Lower lobe of right lung (tissue), 2 donors: ENCODE measurements around the gene ART4. TPM values are rescaled to one million over a fixed set of nuclear protein-coding genes. Genes with fewer than 3 reads are reported as not detected.

ENCODE experiments used
- ATAC-seq, 2 donors: fragments of 200-7000 bp; cut with Tn5 transposase; one replicate each; pipeline ENCODE4 v1.9.1; 2020 to 2022; ENCODE audit warnings: mild to moderate bottlenecking in 2 of 2, moderate library complexity in 2 of 2
- DNase-seq: peaks from one replicate; pipeline ENCODE4 v3.0.0-alpha.2; 2020
- H3K27ac ChIP-seq: fragments of 200-600 bp; one replicate; pipeline ENCODE4 v1.8.0; 2022
- H3K27me3 ChIP-seq: fragments of 200-600 bp; one replicate; pipeline ENCODE4 v1.8.0; 2022; ENCODE audit warnings: low read depth
- H3K36me3 ChIP-seq: fragments of 200-600 bp; one replicate; pipeline ENCODE4 v1.8.0; 2022; ENCODE audit warnings: mild to moderate bottlenecking
- H3K4me1 ChIP-seq: fragments of 200-600 bp; one replicate; pipeline ENCODE4 v1.8.0; 2022
- H3K4me3 ChIP-seq: fragments of 200-600 bp; one replicate; pipeline ENCODE4 v1.8.0; 2022; ENCODE audit warnings: mild to moderate bottlenecking
- H3K9me3 ChIP-seq: fragments of 200-600 bp; one replicate; pipeline ENCODE4 v1.8.0; 2022
- intact Hi-C: fragments of 100-400 bp; cut with DNase I; formaldehyde crosslinking; loops from one replicate; pipeline ENCODE4 v1.11.0; 2022
- total RNA-seq: library from RNA; stranded (reverse); fragmentation: NEBNext Ultra II Directional; extraction: Animal tissue kit (Norgen Biotek cat#: 25700); gene quantifications from one replicate; pipeline ENCODE4 v1.2.1, GENCODE V29; 2021
- TF ChIP-seq, protein P1 (sequence below): fragments of 200-600 bp; IDR thresholded peaks from one replicate; pipeline ENCODE4 v1.8.0; 2022; ENCODE audit warnings: antibody characterized with exemption, mild to moderate bottlenecking
- donor health status: DM: no; HTN: yes; CAD: no; lungs with severe emphysema.

ART4 gene
- total RNA-seq, 1 donor from 2014 or later, result 3.7 TPM

DNA sequence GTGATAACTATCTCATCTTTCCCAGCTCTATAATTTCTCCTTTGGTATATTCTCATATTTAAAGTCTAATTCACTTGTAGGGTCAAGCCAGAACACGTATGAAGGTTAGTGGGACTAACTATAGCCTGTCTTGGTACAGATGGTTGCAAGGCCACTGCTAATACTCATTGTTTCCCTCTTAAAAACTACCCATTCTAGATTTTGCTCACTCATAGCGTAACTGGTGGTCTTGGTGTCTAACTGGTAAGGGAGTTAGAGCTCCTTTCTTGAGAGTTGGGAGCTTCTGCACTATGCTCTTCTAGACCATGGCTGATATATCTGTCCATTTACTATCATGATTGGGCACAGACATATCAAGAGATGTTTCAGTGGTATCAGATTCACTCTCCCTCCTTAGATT lies 33.5 kb upstream of the ART4 start:
- intact Hi-C loops, result no loop called here
- Histone ChIP-seq H3K27me3 (no peaks in the 10 kb centered on the region), H3K4me3 (no peak overlapping the region), H3K9me3 (no peaks in the 10 kb centered on the region), H3K36me3 (no peaks in the 10 kb centered on the region), H3K27ac (no peak overlapping the region), H3K4me1 (no peaks in the 10 kb centered on the region)
- no peak for DNase-seq
- TF ChIP-seq, protein P1, sequence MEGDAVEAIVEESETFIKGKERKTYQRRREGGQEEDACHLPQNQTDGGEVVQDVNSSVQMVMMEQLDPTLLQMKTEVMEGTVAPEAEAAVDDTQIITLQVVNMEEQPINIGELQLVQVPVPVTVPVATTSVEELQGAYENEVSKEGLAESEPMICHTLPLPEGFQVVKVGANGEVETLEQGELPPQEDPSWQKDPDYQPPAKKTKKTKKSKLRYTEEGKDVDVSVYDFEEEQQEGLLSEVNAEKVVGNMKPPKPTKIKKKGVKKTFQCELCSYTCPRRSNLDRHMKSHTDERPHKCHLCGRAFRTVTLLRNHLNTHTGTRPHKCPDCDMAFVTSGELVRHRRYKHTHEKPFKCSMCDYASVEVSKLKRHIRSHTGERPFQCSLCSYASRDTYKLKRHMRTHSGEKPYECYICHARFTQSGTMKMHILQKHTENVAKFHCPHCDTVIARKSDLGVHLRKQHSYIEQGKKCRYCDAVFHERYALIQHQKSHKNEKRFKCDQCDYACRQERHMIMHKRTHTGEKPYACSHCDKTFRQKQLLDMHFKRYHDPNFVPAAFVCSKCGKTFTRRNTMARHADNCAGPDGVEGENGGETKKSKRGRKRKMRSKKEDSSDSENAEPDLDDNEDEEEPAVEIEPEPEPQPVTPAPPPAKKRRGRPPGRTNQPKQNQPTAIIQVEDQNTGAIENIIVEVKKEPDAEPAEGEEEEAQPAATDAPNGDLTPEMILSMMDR, result no peak
- ATAC-seq, result no peak

DNA sequence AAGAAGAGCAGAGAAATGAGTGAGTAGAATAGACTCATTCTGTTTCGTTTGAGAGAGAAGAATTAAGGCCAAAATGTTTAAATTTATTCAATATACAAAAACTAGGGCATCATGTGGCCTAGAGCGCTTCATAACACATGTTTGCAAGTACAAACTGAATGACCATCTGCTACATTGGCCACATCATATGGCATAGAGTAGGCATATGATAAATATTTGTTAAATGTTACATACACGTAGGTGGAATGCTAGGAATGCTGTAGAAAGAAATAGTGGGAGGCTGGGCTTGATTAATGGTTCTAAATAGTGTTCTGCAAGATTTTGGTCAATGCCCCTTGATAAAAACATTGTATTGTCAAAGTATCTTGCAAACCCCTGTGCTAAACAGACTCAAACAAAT lies 31.6 kb upstream of the ART4 start:
- H3K27ac ChIP-seq, result no peak overlapping the region
- TF ChIP-seq, protein P1, result no peak
- no peak overlapping the region for H3K4me3 ChIP-seq
- H3K9me3 ChIP-seq, result no peaks in the 10 kb centered on the region
- intact Hi-C loops, result no loop called here
- no peak for ATAC-seq
- no peaks in the 10 kb centered on the region for H3K4me1 ChIP-seq
- DNase-seq, result no peak
- H3K27me3 ChIP-seq, result no peaks in the 10 kb centered on the region
- no peaks in the 10 kb centered on the region for H3K36me3 ChIP-seq

DNA sequence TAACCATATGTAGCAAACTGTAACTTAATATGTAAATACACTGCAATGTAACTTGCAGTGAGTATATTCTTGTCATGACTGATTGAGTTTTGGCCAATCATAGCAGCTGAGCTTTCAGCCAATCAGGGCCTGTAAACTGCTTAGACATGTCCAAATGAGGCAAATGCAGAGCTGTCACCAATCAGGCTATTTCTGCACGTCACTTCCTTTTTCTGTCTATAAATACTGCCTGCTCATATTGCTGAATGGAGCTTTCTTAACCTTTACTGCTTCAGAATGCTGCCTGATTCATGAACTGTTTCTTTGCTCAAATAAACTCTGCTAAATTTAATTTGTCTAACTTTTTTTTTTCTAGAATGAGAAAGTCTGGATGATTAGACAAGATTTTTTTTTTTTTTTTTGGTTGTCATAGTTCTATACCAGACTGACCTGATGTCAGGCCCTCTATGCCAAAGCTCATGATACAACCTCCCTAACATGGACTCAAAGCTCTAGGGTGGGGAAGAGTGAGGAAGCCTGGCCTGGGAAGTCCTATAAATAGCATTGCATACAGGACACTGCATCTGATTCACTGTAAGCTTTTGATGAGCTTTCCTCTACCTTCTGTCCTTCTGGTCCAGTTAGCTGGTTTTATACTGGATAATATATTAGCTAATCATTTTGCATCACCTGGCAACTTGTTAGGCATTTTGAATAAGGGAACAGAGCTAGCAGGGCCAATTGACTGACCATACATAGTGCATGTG lies 30.3 kb upstream of the ART4 start:
- intact Hi-C loops, result no loop called here
- H3K36me3 ChIP-seq, result no peaks in the 10 kb centered on the region
- H3K9me3 ChIP-seq, result no peaks in the 10 kb centered on the region
- ATAC-seq, result no peak
- TF ChIP-seq, protein P1, result no peak
- H3K4me3 ChIP-seq, result no peak overlapping the region
- no peak for DNase-seq
- H3K27me3 ChIP-seq, result no peaks in the 10 kb centered on the region
- H3K27ac ChIP-seq, result no peak overlapping the region
- H3K4me1 ChIP-seq, result no peaks in the 10 kb centered on the region

DNA sequence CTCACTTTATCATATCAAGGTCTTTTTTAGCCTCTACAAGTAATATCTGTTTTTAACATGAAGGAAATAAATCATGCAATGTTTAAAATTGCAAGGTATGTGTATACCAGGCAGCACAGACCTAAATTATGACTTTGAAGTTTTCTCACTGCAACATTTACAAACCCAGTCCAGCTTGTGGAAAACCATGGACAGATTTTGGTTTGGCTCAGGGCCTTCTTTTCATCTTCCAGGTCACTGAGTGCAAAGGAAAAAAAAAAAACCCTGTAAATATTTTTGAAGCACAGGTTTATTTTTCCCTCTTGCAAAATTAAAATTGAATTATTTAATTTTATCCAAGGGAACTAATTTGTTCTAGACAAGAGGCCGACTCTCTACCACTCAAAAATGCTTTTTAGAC lies 28.6 kb upstream of the ART4 start:
- intact Hi-C loops, result no loop called here
- no peaks in the 10 kb centered on the region for H3K4me1 ChIP-seq
- H3K27ac ChIP-seq, result no peak overlapping the region
- no peaks in the 10 kb centered on the region for H3K36me3 ChIP-seq
- DNase-seq (no peak), ATAC-seq (no peak)
- no peak overlapping the region for H3K4me3 ChIP-seq
- TF ChIP-seq, protein P1, result no peak
- no peaks in the 10 kb centered on the region for H3K9me3 ChIP-seq
- H3K27me3 ChIP-seq, result no peaks in the 10 kb centered on the region

DNA sequence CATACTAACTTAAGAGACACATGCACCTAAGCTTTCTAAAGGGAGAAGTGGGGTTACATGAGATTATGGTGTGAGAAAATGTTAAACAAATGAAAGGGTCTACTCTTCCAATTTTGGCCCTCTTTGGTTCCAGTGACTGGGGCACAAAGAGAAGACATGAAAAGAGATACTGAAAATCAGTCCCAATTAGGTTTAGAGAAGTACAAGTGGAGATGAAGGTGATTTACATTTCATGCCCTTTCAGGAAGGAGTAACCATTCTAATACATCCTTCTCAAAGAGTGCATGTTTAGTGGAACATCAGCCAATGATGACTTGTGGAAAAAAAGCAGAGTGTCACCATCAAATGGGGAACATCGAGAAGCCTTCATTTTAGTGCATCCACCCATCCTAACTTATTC lies 27.9 kb upstream of the ART4 start:
- no peak overlapping the region for H3K4me3 ChIP-seq

More for the DNA sequence above, 27.9 kb upstream of the ART4 start:
- Histone ChIP-seq H3K9me3 (no peaks in the 10 kb centered on the region), H3K27me3 (no peaks in the 10 kb centered on the region), H3K4me1 (no peaks in the 10 kb centered on the region), H3K27ac (no peak overlapping the region), H3K36me3 (no peaks in the 10 kb centered on the region)
- no peak for DNase-seq
- ATAC-seq, result no peak
- TF ChIP-seq, protein P1, result no peak
- intact Hi-C loops, result no loop called here
